ENCODE measurements around the gene ANKRD13B. TPM values are rescaled to one million over a fixed set of nuclear protein-coding genes. Genes with fewer than 3 reads are reported as not detected.

The ANKRD13B gene
- polyA plus RNA-seq, 2 of the 4 experiments (the other 2 are of a cell fraction) = 4.5 to 17.8 TPM

- TF ChIP-seq HOXA7 (CRISPR knock-in tag; IDR thresholded peaks at IDR 0.05) = 0 out of 2 replicates have a peak, but pooled peaks have one; percentile 63
- TF ChIP-seq CTCF (IDR thresholded peaks at IDR 0.05) = no peak
- no peak for TF ChIP-seq MAFK (IDR thresholded peaks at IDR 0.05; ENCODE audit: partially characterized antibody)
- TF ChIP-seq EP300 (IDR thresholded peaks at IDR 0.05) = no peak
- peak; percentile 65 to 78; a peak in 4 of 5 replicates for TF ChIP-seq JUN (IDR thresholded peaks at IDR 0.05)
- no peak for TF ChIP-seq KDM5A (IDR thresholded peaks at IDR 0.05)
- no peak for TF ChIP-seq JUNB (IDR thresholded peaks at IDR 0.05)
- TF ChIP-seq E2F6 (IDR thresholded peaks at IDR 0.05; ENCODE audit: borderline replicate concordance, low read depth) = peak; percentile 98
- TF ChIP-seq CEBPB (IDR thresholded peaks at IDR 0.05) = no peak
- TF ChIP-seq HEYL (CRISPR knock-in tag; IDR thresholded peaks at IDR 0.05) = no peak; the same call in 1 of the 2 replicates
- TF ChIP-seq EHMT2 (IDR thresholded peaks at IDR 0.05; ENCODE audit: low read depth) = no peak
- no peak for TF ChIP-seq CBX2 (IDR thresholded peaks at IDR 0.05; ENCODE audit: borderline replicate concordance, low read depth)
- TF ChIP-seq FOSB (CRISPR knock-in tag; IDR thresholded peaks at IDR 0.05) = 0 out of 2 replicates have a peak, but pooled peaks have one; percentile 57
- no peak for TF ChIP-seq NFE2L2 (conservative IDR thresholded peaks at IDR 0.05; ENCODE audit: low read length)
- no peak for TF ChIP-seq REST (IDR thresholded peaks at IDR 0.05)
- no peak for TF ChIP-seq ESRRA (IDR thresholded peaks at IDR 0.05; ENCODE audit: borderline replicate concordance, low read length)
- no peak for TF ChIP-seq HDAC2 (IDR thresholded peaks at IDR 0.05)
- TF ChIP-seq TP53 (CRISPR knock-in tag; IDR thresholded peaks at IDR 0.05) = 0 out of 2 replicates have a peak, but pooled peaks have one; percentile 68
- TF ChIP-seq CHD4 (IDR thresholded peaks at IDR 0.05; ENCODE audit: borderline replicate concordance) = 0 out of 2 replicates have a peak, but pooled peaks have one; percentile 49
- peak; percentile 87 for TF ChIP-seq EHF (CRISPR knock-in tag; IDR thresholded peaks at IDR 0.05)
- no peak for TF ChIP-seq USF2 (IDR thresholded peaks at IDR 0.05)
- TF ChIP-seq CBX8 (IDR thresholded peaks at IDR 0.05) = no peak
- peak; percentile 38; the same call in 1 of the 2 replicates for TF ChIP-seq FOSL2 (IDR thresholded peaks at IDR 0.05)
- TF ChIP-seq FOSL2 (CRISPR knock-in tag; IDR thresholded peaks at IDR 0.05) = peak; percentile 75
- TF ChIP-seq RFX5 (IDR thresholded peaks at IDR 0.05) = no peak
- TF ChIP-seq ELK1 (IDR thresholded peaks at IDR 0.05; ENCODE audit: low read depth, low read length) = no peak
- TF ChIP-seq RARB (CRISPR knock-in tag; IDR thresholded peaks at IDR 0.05) = peak; percentile 48; the same call in 1 of the 2 replicates
- peak; percentile 33 for TF ChIP-seq POLR2A (IDR thresholded peaks at IDR 0.05; ENCODE audit: low read length)
- TF ChIP-seq MAZ (IDR thresholded peaks at IDR 0.05; ENCODE audit: borderline replicate concordance, low read depth, low read length) = no peak
- TF ChIP-seq ATOH8 (CRISPR knock-in tag; IDR thresholded peaks at IDR 0.05; ENCODE audit: low read depth) = peak; percentile 86
- no peak for TF ChIP-seq POLR2AphosphoS2 (conservative IDR thresholded peaks at IDR 0.05; ENCODE audit: low read length)
- peak; percentile 94 for TF ChIP-seq MYC (IDR thresholded peaks at IDR 0.05; ENCODE audit: borderline replicate concordance, low read length)
- 0 out of 2 replicates have a peak, but pooled peaks have one; percentile 8 for TF ChIP-seq GATA3 (IDR thresholded peaks at IDR 0.05; ENCODE audit: borderline replicate concordance)
- TF ChIP-seq BCL3 (IDR thresholded peaks at IDR 0.05) = no peak
Measured at GRCh38 chr17:29591146-29591736, 1.7 kb upstream of the ANKRD13B start (continued).
